HG03060 (cell line): ENCODE results near the gene NKX2-4.
"Not testable (repeated sequence)": the region's sequence is repeated elsewhere in the genome, so short reads cannot be mapped to it uniquely, and the experiment has no call there.

Experiments
- ATAC-seq: cut with Tn5 transposase; IDR thresholded peaks from one replicate; pipeline ENCODE4 v1.9.1; 2021; ENCODE audit warnings: low read depth, moderate number of reproducible peaks; ENCODE audit not compliant: unreplicated experiment

NKX2-4 gene

GRCh38 chr20:21397341-21398108 lies at the start of gene NKX2-4:
Gene NKX2-4 (minus strand): TSS chr20:21397526. CDS start chr20:21397399, 127 bp downstream.
- ATAC-seq: no peak

- no peak for ATAC-seq
Measured at GRCh38 chr20:21437816-21438215, 40.5 kb upstream of the NKX2-4 start.

GRCh38 chr20:21437248-21437647 lies 39.9 kb upstream of the NKX2-4 start:
- no peak for ATAC-seq

GRCh38 chr20:21436205-21436604 lies 38.9 kb upstream of the NKX2-4 start:
- ATAC-seq: no peak

GRCh38 chr20:21435576-21435975 lies 38.2 kb upstream of the NKX2-4 start:
- ATAC-seq: no peak

- ATAC-seq: no peak
Measured at GRCh38 chr20:21433329-21433890, 36.1 kb upstream of the NKX2-4 start.

GRCh38 chr20:21432911-21433310 lies 35.6 kb upstream of the NKX2-4 start:
- ATAC-seq: no peak

- ATAC-seq: no peak
Measured at GRCh38 chr20:21430020-21430419, 32.7 kb upstream of the NKX2-4 start.

GRCh38 chr20:21424846-21425245 lies 27.5 kb upstream of the NKX2-4 start:
- no peak for ATAC-seq

- not testable (repeated sequence) for ATAC-seq
Measured at GRCh38 chr20:21423712-21424111, 26.4 kb upstream of the NKX2-4 start.

- ATAC-seq: no peak
Measured at GRCh38 chr20:21421601-21422236, 24.4 kb upstream of the NKX2-4 start.

GRCh38 chr20:21419147-21419546 lies 21.8 kb upstream of the NKX2-4 start:
- ATAC-seq: not testable (repeated sequence)

- ATAC-seq: not testable (repeated sequence)
Measured at GRCh38 chr20:21413996-21414395, 16.7 kb upstream of the NKX2-4 start.

GRCh38 chr20:21411725-21412124 lies 14.4 kb upstream of the NKX2-4 start:
- ATAC-seq: no peak

GRCh38 chr20:21399005-21399475 lies 1.7 kb upstream of the NKX2-4 start:
- no peak for ATAC-seq

- no peak for ATAC-seq
Measured at GRCh38 chr20:21398109-21399004, 1.0 kb upstream of the NKX2-4 start.

- no peak for ATAC-seq
Measured at GRCh38 chr20:21396599-21397340, 556 bp downstream of the NKX2-4 start.

- no peak for ATAC-seq
Measured at GRCh38 chr20:21395666-21396598, 1.4 kb downstream of the NKX2-4 start.
